ENCODE data around the gene ZNF521.

The ZNF521 gene

DNA sequence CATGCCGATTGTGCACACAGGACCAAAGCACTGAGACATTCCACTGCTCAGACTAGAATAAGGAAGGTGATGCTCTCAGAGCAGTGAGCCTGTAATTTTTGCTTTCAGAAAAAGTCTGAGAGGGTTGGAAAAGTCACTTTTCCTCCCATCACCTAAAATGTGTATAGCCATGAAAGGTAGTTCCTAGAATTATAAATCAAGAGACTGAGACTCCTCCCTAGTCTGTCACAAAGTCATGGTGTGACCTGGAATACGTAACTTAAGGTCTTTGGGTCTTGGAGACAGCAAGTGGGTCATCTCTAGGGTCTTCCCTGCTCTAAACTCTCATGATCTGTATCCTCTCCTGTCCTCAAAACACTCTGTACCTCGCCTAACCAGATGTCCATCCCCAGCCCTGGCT is 16.9 kb downstream of the ZNF521 start:
- no peak for DNase-seq

DNA sequence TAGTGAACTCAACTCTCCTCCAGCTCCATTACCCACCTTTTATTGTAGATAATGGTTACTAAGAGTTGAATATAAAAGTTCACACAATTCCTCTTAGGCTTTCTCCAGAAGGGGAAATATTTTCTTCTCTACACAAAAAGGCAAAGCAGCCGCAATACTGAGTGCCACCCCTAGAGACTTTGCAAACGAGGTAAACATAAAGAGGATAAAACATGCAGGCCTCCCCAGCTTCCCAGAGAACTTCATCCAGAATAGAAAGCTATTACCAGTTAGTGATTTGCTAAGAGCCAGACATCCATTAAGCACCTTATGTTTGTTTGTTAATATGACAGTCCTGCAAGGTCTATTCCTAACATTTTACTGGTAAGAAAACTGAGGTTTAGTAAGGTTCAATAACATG is 17.4 kb downstream of the ZNF521 start:
- DNase-seq = no peak

DNA sequence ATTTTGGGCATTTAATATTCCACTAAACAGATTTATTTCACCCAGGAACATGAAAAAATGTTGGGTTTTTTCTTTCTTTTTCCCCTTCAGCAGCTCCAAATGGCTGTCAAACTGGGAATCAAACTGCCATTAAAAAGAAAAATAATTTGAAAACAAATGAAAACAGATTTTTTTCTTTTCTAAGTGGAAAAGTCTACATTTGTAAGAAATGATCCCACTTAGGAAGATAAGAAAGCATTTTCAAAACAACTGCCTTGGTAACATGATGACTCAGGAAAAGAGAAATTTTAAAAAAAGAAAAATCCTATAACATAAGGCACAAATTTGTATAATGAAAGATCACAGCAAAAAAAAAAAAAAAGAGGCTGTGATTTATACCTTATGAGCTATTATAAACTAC is 20.0 kb downstream of the ZNF521 start:
- no peak for DNase-seq

DNA sequence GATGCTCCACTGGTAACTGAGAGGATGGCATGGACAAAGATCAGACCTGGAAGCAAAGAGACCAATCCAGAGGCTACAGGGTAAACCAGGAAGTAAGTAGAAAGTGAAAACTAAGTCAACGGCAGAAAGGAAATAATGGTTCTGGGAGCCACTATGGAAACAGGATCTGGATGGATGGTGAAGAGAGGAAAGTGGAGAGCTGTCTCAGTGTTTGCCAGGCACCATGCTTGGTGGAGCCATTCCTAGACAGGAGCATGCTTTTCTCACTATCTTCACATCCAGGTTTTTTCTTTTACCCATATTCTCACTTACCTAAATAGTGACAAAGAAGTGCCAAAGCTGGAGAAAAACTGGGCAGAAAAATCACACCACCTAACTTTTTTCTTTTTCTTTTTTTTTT is 22.2 kb downstream of the ZNF521 start:
- DNase-seq = no peak

DNA sequence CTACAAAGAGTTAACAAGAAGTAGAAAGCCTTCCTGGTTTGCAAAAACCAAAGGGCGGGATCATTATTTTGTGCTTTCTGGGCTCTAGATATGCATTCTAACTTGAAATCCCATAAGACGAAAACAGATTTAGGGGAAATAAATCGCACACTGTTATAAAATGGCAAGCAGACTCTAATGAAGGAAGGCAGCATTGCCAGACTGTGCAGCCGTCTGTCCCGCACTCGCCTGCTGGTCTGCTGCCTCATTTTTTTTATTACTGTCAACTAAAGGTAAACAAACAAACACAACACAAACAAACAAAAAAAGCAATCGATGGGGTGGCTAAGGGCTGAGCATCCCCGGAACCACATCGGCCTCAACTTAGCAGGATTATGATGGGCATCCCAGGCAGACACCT is 24.4 kb downstream of the ZNF521 start:
- DNase-seq = no peak

DNA sequence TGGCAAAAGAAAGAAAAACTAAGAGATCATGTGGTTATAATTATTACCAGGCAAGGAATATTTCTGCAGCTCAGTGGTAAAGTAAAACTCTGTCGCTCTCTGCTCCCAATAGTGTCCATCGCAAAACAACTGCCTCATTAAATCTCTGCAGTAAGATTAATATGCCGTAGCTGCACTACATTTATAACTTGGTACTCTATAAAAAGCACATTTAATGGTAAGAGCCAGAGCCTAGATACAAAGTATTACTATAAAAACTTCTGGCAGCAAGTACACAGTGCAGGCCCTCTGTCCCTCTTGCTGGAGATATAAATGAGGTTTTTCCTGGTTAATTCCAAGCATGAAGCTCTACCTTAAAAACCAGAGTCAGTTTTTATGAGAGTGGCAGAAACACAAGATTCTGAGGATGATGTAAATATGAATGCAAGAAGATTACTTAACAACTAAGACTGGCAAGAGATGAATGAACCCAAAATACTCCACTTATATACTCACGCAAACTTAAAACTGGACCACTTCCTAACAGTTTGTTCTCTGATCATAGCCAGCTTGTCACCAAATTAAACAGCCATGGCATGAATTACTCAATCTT is 25.5 kb downstream of the ZNF521 start:
- no peak for DNase-seq

DNA sequence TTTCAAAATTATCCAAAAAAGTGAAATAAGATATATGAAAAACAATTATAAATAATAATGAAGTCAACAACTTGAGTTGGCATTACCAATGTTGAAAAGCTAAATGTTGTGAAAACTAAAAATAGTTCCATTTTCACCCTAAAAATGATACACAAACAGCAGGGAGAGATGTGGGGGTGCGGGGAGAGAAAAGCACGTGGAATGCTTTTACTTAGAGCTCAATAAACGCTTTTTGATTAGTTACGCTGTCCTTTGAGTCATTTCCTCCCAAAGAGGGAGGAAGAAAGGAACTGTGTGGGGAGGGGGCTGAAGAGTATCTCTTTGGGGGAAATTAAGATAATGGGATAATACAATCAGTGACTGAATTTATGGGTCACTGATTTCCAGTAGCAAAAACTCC is 29.2 kb downstream of the ZNF521 start:
- no peak for DNase-seq

DNA sequence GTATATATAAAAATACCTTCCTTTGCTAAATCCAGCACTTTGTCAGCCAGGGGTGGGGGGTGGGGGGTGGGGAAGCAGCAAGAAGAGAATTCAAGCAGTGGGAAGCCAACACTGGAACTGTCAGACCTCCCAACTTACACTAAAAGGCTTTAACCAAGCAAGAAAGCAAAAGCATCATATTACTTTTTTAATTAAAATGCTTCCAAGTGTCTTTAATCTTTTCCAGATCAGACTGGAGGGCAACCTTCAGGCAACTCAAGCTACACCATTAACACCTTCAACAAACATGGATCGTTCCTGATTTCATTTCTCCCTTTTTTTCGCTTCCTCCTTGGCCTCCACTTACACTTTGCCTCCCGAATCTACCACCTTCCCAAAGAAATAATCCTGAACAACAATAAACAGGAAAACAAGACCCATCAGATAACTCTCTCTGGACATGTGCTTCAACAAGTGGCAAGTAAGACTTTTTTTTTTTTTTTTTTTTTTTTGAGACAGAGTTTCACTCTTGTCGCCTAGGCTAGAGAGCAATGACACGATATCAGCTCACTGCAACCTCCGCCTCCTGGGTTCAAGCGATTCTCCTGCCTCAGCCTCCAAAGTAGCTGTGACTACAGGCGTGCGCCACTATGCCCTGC is 35.5 kb downstream of the ZNF521 start:
- no peak for DNase-seq

DNA sequence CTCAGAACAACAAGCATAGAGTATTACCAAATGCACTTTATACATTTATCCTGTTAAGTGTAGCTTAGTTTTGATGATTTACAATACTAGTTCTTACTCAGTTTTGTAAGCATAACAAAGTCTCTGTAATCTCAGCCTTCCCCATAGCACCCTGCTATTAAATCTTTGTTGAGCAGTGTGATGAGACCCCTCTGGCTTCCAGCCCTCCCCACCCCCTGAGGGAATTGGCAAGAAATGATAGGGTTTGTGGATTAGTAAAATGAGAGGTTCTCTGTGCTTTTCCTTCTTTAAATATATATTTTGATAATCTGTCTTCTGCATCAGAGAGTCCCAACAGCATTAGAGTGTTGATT is 37.2 kb downstream of the ZNF521 start:
- DNase-seq = no peak

DNA sequence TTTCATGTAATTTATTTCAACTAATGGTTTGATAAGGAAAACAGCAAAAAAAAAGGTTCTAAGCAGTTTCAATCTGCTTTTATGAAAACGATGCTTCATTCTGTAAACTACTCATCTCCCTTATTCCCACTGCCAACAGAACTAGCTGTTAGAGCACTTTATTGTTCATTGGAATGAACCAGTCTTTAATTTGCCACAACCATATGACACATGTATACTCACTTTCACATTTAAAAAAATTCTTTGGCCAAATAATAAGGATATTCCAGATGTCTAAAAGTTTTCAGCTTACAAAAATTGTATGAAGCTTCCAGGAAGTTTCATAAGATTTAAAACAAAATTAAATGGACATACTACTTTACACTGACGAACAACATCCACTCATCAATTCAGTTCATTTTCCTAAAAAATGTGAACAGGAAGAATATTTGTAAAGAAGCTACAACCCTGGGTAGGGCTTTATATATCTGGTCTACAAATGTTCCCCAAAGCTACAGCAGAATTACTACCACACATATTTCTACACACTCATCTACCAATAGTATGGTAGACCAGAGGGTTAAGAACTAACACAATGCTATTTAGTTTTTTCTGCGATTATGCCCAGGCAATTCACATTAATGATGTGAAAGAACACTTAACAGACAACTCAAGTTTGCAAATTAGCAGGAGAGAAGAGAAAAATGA is 37.7 kb downstream of the ZNF521 start:
- no peak for DNase-seq

DNA sequence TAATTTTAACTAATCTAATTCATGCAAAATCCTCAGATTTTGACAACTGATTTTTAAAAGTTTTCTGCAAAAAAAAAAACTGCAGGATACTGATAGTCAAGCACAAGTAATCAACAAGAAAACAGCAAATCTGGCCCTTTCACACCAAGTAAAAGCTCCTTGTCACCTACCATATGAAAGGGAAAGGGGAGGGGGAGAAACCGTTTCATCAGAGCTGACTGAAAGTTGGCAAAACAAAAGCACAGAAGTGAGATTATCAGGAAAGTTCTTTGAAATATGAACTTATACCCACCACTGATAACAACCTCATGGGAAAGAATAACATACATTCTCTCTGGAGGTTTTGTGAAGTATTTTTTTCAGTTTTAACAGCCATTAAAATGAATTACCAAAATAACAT is 38.7 kb downstream of the ZNF521 start:
- DNase-seq = no peak

DNA sequence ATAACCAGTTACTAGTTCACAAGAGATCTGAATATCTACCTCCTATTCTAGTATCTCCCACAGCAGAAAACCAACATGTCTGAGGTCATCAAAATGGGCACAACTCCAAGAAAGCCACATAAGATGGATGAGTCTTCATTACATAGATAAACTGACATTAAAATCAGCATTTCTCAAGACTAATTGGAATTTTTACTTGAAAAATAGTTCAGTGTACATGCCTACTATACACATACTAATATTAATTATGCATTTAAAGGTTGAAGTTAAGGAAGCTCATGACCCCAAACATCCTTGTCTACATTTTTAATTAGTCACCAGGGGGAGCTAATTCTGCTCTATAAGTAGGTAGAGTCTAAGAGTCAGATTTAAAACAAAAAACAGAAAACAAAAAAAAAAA is 41.9 kb downstream of the ZNF521 start:
- DNase-seq = no peak

DNA sequence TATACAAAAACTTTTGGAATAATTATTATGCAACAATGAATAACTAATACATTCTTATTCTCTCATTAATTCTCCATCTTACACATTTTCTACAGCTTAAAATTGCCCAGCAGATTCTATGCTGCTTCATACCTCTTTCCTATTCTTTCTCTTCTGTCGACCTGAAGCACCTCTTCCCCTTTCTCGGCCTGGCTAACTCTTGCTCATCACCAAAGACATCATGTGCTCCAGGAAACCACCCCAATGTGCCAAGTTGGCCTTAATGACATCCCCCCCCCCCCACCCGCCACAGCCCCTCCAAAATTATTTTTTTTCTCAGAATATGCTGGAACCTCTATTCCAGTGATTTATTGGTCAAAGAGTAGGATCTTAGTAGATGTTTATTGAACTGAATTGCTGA is 43.6 kb downstream of the ZNF521 start:
- no peak for DNase-seq

DNA sequence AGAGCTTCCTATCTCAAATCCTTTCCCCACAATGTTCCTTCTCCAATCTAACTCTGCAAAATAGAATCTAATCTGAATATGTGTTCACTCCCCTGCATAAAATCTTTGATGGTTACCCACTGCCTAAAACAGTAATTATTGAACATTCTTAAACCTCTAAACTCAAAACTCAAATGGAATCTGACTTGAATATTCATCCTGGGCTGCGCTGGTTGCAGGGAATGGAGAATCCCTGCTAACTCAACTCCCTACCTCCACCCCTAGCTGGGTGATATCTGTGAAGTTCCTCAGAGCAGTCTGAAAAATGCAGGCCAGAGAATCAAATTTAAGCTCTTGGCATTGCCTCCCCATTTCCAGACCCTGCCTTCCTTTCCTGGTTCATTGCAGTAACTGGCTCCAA is 44.8 kb downstream of the ZNF521 start:
- DNase-seq = no peak

DNA sequence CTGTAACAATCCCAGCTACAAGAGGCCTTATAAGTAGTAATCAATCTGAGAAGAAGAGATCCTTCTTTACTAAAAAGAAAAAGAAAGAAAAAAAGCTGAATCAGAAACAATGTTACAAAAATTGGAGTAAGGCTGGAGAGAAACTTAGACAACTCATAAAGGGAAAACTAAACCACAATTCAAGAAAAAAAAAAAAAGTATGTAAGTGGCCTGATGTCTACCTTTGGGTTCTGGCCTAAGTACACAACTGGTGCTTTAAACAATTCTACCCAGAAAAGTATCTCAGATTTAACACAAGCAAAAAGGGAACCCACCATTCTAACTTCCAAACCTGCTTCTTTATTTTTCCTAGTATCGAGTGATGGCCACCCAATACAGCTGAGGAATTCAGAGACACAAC is 45.3 kb downstream of the ZNF521 start:
- no peak for DNase-seq

DNA sequence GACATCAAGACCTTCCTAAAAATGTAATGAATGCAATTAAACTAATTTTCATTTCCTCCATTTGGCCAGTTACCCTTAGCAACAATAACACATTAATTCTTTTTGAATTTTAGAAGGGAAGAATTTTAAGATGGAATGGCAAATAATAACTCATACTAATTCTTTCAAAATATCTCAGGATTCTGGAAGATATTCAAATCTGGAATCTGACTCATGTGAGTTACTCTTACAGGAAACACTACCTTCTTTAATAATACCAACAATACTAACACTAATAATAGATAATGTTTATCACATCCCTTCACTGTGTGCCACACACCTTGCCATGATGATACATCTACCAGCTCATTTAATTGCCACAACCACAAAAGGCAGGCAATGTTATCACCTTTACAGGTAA is 46.4 kb downstream of the ZNF521 start:
- DNase-seq = no peak

DNA sequence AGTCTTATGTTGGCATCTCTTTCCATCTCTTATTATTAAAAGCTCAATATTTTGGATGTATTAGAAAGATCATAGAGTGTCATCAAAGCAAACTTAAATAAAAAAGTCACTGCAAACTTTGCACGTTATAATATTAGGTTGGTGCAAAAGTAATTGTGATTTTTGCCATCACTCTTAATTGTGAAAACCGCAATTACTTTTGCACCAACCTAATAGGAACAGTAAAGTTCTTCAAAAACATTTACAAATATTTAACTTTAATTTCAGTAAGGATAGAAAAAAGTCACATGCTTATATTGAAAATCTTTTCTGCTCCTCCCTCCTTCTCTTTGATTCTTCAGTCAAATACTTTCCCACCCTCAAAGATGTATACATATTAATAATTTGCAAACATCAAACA is 51.5 kb downstream of the ZNF521 start:
- DNase-seq = no peak

DNA sequence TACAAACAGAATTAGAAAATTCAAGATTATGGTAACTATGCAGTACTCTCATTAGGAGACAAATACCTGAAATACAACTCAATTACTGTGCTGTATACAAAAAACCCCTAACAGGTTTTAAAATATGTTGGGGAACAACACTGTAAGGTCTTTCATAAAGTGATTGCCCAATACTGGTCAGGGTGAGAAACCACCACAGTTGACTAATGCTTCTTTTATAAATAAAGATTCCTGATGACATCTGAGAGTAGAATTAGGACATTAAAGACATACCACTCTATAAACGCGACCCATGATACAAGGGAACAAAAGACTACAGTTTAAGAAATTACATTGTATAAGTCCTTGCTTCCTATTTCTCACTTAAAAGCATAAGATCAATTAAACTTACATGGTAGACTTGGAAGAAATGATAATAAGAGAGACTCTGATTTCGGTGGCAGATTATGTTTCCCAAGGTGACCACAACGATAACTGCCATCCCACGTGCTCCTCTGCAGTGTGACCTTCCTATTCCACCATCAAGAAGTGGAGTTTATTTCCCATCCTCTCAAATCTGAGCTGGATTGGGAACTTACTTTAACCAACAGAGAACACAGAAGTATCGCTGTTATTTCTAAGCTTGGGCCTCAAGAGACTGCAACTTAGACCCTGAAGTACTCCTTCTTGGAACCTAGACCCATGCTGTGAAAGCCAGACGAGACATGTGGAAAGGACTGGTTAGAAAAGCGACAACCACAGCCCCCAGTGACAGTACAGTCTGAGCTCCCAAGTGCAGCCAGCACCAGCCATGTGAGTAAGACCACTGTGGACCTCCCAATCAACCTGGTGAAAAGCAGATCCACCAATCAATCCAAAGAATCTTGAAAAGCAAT is 52.3 kb downstream of the ZNF521 start:
- no peak for DNase-seq

DNA sequence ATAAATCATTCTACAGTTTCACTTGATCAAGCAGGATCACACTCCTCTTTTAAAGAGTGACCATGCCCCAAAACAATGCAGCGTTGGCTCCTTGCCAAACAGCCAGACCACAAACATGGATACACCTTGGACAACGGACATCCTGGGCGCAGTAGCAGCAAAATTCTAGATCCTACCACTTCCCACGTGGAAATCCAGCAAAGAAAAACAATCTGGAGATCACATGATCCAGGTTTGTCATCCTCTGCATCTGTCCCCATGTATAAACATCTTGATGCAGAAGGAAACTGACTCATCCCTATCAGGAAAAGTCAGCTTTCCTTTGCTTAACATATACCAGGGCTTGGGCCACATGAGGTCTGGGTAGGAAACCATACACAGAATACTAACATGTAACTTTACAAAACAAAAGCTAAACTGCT is 53.1 kb downstream of the ZNF521 start:
- DNase-seq = no peak

DNA sequence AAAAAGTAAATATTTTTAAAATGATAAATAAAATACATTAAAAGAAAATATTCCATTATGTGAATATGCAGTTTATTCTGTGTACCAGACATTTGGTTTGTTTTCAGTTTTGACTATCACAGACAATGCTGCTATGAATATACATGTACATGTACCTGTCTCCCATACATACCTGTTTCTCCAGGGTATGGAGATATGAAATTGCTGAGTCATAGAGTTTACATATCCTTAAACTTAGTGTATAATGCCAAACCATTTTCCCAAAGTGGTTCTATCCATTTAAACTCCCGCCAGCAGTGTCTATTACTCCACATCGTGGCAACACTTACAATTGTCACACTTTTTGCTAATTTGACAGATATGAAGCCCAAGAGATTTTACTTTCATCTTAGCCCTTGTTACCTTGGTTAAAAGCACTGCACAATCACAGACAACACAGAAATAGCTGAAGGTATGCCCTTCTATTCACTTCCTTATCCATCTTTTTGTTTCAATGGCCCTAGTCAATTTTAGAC is 56.3 kb downstream of the ZNF521 start:
- no peak for DNase-seq

DNA sequence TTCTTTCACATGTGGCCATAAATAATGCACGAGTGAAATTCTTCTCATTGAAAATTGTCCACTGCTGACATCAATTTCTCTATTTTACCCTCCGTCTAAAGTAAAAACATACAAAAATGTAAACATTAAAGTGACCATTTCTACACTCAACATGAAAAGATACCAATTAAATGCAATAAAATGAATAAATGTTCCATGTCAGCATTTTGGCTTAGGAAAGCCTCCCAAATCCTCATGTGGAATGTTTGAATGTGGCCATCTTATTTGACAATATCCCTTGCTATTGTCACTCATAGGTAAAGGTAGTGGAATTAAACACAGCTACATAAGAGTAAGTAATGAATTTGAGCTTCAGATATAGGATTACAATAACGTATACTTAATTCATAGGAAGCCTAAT is 60.8 kb downstream of the ZNF521 start:
- no peak for DNase-seq

DNA sequence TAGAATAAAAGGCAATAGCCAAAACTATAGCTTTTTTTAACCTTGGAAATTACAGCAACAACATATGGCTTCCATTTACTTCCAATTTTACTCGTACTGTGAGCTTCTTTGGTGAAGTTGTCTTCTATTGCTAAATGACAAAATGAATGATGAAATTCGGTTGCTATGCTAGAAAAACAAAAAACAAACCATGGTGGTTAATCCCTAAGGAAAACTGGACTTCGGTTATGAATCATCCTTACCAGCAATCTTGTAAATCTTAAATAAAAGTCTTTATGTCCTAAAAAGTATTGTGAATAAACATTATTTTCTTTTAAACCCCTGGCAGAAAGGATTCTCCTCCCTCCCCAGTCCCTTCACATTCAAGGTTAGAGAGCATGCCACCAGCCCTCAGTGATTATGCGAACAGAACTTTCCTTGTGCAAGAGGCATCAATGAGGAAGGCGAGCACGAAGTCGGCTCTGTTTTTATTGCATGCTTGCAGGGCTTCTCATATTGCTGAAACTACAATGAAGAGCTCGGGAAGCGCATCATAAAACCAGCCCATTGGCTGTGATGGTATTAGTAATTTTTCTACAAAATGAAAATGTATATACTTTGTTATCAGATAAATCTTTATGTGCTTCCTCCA is 62.9 kb downstream of the ZNF521 start:
- no peak for DNase-seq

DNA sequence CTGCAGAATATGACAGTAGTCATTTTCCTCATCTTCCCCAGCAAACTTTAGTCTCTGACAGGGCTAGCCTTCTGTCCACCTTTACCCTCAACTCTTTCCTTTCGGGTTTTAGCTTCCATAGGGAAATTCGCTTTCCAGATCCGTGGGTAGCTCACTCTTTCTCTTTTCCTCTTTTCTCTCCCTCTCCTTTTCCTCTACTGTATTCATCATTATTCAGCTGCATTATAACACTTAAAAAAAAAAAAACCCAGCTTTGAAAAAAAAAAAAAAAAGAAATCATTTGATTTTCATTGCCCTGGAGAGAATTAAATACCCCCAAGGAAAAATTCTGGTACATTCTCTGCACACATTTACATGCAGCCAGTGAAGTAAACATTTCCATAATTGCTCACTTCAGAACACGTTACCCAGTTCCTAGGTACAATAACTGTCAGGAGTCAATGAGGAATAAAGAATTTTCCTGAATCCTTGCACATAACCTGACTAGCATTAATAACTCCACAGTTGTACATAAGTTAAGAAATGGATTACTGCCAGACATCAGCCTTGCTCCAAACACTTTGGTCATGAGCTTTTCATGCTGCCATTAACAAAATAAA is 63.5 kb downstream of the ZNF521 start:
- no peak for DNase-seq

Measured in NCI-H226 (cell line).